NCI-H524 (cell line): Measurements from ENCODE around the gene SLC8B1.
"Not testable (repeated sequence)": the region's sequence is repeated elsewhere in the genome, so short reads cannot be mapped to it uniquely, and the experiment has no call there.

Source experiments
- DNase-seq, 2 experiments: peaks; one replicate each; lab custom pipeline; 2025; lab: John Stamatoyannopoulos, UW

The SLC8B1 gene

DNA sequence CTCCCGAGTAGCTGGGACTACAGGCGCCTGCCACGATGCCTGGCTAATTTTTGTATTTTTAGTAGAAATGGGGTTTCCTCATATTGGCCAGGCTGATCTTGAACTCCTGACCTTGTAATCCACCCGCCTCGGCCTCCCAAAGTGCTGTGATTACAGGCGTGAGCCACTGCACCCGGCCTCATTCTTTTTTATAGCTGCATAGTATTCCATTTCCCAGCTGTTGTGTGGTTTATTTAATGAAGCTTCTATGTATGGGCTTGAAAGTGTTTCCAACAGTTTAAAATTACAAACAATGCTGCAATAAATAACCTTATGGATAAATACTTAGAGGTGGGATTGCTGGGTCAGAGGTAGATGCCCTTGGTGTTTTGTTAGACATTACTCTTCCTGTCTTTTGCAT, 19.3 kb upstream of the SLC8B1 start:
- DNase-seq, result not testable (repeated sequence)

DNA sequence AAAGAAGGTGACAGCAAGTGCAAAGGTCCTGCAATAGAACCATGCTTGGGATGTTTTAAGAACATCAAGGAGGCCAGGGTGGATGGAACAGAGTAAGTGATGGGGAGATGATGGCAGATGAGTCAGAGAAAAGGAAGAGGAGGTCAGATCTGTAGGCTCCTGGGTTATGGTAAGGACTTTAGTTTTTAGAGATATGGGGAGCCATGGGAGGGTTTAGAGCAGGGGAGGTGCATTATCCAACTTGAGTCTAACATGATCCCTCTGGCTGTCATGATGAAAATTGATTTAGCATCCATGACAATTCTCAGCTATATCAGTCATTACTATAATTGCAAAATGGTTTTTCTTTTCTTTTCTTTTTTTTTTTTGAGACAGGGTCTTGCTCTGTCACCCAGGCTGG, 16.2 kb upstream of the SLC8B1 start:
- DNase-seq, result no peak

DNA sequence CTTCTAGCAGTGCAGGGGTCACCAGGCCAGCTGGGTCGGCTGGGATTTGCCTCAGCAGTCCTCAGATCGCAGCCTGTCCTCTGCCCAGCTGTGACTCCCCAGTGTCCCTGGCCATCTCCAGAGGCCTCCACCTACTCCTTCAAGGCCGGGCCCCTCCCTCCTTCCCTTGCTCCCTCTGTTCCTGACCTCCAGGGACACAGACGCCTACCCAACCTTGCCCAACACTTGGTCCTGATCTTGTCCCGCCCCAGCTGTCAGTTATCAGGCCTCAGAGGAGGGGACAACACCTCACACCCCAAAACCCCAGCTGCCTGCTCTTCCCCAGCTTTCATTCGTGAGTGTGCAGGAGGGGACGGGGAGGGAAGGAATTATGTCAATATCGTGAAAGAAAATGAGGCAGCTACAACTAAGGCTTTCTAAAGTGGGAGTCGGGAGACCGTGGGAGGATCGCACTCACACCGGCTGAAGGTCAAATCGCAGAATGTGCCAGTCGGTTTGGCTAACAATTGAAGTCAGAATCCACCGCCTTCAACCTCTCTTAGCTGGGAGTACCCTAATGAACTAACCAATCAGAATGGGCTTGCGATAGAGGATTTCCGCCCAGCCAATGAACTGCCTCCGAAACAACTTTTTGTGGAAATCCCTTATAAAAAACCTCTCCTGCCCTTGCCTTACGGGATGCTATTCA, 14.1 kb upstream of the SLC8B1 start:
- no peak for DNase-seq

DNA sequence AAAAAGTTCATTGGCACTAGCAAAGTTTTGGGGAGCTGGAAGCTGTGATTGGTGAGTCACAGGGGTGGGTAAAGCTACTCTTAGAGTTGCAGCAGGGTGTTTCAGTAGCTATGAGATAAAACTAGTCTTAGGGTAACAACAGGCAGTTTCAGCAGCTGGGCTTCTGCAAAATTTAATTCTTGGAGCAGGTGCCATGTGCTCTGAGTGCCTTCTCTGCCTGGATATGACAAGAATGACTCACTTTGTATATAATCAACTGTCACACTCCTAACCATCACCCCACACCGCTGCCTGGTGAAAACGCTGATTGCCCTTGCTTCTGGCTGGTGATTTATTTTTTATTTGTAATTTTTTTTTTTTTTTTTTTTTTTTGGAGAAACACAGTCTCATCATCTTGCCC, 13.0 kb upstream of the SLC8B1 start:
- no peak for DNase-seq

DNA sequence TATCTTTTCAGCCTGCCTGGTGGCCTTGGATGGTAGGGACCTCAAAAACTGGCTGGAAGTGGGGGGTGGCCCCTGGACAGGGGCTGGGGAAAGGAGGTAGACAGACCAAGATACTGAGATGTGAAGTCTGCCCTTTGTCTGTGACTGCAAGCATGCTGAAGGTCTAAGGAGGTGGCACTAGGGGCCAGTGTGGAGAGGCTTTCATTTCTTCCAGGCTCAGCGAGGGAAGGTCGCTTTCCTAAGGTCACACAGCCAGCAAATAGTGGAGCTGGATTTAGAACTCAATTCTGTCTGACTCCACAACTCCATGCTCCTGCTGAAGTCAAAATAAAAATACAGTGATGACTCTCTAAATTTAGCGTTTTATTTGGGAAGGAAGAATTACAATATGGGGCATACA, 12.2 kb upstream of the SLC8B1 start:
- no peak for DNase-seq

DNA sequence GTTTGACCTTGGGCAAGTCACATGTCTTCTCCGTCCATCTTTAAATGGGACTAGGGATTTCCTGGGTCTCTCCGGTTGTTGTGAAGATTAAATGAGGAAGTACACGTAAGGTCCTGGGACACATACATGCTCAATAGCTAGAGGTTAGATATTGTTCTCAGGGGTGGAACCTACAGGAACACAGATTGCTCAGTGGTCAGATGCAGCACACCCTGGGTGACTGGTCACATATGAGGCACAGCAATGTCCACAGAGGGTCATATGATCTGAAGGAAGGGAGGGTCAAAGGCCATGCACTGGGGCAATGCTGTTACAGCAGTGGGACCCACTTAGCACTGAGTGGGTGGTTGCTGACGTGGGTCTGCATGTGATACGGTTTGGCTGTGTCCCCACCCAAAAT, 11.4 kb upstream of the SLC8B1 start:
- no peak for DNase-seq

DNA sequence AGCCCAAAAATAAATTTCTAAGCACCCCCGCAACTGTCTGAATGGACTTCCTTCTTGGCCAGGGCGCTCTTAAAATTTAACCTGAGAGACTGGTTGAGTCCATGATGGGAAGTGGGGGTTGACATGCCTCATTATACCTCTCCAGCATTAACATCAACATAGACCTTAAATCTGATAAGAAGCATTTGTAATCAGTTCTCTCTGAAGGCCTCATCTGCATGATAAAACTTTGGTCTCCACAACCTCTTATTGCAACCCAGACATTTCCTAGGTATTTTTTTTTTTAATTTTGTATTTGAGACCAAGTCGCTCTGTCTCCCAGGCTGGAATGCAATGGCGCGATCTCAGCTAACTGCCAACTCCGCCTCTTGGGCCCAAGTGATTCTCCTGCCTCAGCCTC, 10.4 kb upstream of the SLC8B1 start:
- DNase-seq, result no peak

DNA sequence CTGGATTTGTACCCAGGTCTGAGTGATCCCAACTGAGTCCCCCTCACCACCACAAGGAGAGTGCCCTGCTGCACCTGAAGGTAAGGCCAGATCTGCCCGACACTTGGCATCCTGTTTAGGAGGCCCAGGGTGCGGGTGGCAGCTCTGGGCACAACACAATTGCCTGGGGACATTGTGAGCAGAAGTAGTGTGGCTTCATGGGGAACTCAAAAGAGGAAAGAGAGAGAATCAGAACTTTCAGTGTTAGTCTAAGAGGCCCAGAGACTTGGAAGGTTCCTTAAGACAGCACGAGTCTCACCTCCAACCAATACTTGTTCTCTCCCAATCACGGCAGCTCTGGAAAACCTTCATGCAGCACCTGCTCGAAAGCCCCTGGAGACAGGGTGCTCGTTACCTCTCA, 6.6 kb upstream of the SLC8B1 start:
- no peak for DNase-seq

DNA sequence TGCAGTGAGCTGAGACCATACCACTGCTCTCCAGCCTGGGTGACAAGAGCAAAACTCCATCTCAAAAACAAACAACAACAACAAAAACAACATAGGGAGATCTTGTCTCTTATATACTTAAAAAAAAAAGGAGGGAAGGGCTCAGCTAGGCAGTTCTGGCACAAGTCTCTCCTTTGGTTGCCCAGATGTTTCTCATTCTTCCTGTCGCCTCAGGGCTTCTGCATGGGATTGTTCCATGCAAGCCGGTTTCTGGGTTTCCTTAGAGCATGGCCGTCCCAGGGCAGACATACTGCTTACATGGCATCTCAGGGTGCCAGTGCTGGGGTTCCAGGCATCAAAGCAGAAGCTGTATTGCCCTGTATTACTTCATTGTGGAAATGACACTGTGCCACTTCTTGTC, 5.2 kb upstream of the SLC8B1 start:
- DNase-seq, result no peak

DNA sequence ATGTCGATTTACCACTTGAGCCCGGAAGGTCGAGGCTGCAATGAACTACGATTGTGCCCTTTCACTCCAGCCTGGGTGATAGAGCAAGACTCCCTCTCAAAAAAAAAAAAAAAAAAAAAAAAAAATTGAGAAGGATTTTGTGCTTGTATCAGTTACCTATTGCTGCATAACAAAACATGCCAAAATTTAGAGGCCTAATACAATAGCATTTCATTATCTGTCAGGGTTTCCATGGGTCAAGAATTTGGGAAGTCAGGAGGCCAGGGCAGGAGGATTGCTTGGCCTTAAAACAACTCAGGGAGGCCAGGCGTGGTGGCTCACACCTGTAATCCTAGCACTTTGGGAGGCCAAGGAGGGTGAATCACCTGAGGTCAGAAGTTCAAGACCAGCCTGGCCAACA, 4.6 kb upstream of the SLC8B1 start:
- DNase-seq, result no peak

DNA sequence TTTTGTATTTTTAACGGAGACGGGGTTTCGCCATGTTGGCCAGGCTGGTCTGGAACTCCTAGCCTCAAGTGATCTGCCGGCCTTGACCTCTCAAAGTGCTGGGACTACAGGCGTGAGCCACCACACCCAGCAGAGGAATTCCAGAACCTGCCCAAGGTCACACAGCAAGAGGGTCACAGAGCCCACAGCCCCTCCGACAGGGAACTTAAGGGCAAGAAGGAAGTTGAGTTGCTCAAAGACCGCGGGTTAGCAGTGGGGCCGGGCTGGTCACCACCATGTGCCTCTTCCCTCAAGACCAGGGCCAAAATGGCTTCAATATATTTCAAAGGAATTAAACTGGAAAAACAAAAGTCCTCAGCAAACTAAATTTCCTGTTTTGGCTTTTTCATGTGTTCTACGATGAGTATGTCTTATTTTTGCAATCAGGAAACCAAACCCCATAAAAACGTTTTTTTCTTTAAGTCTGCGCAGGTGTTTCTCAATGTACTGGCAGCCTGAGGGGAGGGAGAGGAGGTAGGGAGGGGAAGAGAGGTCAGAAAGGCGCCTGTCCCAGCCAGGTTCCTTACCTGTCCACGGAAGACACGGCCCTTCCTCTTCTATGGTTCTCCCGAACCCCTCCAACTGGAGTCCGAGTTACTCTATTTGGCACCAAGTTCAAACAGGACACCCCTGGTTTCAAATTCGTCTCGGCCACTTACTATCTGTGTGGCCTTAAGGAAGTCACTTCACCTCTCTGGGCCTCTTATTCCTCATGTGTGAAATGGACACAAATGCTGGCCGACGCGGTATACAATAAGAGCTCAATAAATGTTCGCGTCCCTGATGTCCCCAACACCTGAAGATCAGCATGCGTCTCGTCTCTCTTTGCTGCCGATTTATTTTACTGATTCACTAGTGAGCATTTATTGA, 778 bp downstream of the SLC8B1 start:
- DNase-seq, result no peak

DNA sequence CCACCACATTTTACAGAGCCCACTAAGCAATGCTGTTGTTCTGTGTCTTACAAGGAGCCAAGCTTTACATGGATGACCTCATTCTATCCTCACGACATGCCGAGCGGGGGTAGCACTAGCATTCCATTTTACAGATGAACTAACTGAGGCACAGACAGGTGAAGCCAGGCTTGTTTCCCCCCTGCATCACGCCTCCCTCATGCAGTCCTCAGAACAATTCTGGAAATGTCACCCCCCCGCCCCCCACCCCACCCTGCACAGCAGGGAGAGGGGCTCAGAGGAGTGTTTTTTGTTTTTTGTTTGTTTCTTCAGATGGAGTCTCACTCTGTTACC, 1.5 kb downstream of the SLC8B1 start:
- no peak for DNase-seq

DNA sequence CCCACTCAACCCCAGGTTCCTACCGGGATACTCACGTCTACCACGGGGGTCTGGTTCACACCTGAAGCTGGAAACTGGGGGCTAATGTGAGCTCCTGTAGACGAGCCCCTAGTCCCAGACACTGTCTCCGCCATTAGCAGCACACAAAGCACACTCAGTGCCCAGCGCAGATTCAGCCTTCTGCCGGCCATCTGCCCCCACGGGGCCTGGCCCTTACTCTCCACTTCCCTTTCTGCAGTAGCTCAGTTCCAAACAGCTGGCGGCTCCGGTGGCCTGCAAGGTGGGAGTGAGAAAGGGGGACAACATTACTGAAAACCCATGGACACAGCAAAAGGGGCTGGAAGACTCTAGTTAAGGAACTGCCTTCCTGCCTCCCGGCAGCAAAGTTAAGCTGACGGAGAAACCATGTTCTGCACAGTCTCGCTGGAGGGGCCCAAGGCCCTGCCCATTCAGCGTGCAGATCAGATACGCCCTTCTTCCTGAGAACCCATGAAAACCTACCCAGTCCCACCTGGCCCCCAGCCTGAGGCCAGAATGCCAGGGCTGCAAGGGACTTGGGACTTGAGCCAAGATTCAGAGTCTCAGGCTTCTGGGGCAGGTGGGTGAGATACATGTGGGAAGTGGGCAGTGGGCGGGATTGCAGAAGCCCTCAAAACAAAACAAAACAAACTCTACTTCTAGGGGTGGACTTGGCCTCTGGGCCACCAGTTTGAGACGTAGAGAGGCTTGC, 2.1 kb downstream of the SLC8B1 start:
- peak; percentile 17 to 55 for DNase-seq

DNA sequence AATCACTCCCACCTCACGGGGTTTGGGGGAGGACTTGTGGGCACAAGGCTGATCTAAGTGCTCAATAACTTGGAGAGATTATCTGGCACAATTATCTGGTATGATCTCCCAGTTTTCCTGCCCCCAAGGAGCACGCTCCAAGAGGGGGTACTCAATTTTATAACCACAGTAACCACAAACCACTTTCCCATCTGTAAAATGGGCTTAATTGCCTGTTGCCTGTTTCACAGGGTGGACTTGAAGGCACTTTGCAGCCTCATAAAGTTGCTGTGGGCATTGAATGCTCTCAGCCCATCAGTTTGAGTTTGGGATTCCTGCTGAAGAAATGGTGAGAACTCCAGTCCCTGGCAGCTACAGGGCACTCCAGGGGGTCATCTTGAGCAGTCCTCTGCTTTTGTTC, 4.4 kb downstream of the SLC8B1 start:
- DNase-seq, result no peak

DNA sequence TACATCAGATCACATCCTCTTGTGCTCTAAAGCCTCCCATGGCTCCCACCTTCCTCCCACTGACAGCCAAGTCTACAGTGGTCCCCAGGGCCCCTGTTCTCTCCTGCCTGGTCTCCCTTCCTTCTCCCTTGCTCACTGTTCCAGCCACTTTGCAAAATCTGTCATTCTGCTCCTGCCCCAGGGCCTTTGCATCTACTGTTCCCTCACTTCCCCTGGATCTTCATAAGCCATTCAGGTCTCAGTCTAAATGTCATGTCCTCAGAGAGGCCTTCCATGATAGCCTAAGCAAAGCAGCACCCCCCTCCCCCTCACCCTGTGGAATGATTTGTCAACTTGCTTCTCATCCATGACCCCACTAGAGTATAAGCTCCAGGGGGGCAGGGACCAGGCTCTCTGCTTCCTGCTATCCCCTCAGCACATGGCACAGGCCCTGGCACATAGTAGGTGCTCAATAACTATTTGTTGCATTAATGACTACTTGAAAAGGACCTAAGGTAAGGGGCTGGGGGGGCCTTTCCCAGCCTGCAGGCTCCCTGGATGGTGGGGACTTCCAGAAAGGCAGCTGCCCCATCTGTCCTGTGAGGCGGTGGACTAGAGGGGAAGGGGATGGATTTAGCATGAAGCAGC, 5.0 kb downstream of the SLC8B1 start:
- DNase-seq, result no peak

DNA sequence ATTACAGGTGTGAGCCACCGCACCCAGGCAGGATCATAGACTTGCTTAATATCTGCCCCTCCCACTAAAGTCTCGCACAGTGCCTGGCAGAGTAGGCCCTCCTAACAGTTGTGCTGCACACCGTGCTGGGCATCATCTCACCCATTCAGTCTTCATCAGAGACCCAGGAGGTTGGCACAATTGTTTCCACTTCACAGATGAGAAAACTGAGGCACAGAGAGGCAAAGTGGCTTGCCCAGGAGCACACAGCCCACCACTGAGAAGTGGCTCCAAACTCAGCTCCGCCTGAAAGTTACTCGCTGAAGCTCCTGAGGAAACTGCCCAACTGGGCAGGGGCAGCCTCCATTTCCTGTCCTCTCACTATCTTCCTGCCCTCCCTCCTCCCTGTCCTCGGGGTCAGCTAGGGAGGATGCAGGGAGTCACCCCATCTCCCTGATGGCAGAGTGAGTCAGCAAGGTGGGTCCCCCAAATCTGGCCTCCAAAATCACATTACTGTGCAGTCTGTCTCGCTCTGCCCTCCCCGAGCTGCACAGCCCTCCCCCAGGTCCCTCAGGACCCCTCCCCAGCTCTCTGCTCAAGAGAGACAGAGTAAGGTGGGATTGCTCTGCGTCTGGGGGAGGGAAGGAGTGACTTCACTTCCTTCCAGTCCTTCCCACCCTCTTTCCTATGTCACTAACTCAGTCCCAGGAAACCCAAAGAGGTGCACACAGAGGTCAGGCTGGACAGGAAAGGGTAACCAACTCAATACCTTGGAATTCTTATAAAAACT, 5.7 kb downstream of the SLC8B1 start:
- no peak for DNase-seq

DNA sequence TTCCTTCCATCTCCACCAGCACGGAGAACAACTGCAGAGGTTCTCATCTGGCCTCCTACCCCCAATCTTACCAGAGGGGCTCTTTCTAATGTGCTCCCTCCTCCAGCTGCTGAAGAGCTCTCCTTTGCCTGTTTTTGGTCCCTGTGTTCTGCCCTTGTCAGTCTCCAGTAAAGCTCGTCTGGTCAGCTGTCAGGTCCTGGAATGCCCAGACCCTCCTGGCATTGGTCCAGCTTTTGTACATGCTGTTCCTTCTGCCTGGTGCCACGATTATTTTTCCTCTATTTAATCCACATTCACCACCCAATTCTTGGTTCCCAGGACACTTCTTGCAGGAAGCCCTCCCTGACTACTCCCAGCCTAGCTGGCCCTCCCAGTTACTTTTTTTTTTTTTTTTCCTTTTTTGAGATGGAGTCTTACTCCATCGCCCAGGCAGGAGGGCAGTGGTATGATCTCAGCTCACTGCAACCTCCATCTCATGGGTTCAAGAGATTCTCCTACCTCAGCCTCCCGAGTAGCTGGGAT, 6.5 kb downstream of the SLC8B1 start:
- peak in 1 of 2 experiments; percentile 22 for DNase-seq

DNA sequence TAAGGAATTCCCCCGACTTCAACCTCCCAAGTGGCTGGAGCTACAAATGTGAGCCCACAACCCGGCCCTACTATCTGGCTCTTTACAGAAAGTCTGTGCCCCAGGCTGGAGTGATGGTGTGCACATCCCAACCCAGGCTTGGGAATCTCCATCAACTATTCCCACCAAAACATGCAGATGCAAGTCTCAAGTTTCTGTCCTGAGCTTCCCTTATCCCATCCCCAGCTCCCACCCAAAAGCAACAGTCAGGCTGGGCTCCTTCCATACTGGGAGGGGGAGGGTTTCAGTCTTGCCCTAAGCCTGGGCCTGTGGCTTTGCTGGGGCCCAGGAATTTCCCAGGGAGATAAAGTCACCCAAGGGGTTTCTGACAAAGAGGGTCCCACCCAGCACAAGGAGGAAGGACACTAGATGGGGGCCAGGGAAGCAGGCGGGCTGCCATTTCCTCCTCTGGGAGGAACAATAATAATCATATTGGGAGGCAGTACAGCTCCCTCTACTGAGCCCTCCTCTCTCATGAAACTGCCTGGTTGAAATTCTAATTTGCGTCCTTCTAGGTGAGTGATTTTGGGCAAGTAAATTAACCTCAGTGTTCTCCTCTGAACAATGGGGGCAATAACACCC, 8.0 kb downstream of the SLC8B1 start:
- no peak for DNase-seq

DNA sequence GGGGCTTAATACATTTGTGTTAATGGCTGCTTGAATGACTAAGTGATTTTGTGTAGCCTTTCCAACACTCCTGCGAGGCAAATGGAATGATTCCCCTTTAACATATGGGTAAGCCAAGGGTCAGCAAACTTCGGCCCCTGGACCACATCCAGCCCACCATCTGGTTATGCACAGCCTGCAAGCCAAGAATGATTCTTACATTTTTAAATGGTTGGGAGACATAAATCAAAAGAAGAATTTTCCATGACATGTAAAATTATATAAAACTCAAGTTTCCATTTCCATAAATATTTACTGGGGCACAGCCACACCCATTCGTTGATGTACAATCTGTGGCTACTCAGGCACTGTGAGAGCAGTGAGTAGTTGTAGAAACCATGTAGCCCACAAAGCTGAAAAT, 9.0 kb downstream of the SLC8B1 start:
- DNase-seq, result no peak

DNA sequence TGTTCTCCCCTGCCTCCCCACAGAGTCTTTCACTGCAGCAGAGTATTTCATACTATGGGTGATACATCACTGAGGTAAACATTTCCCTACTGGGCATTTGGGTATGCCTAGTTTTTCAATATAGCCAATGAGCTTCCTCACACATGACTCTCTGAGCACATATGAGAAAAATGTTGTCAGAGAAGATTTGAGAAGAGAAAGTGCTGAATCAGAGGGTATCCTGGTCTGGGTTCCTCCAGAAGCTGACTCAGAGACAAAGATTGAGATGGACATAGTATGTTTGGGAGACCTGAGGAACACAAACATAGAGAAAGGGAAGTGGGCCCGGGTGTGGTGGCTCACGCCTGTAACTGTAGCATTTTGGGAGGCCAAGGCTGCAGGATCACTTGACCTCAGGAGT, 12.6 kb downstream of the SLC8B1 start:
- no peak for DNase-seq

DNA sequence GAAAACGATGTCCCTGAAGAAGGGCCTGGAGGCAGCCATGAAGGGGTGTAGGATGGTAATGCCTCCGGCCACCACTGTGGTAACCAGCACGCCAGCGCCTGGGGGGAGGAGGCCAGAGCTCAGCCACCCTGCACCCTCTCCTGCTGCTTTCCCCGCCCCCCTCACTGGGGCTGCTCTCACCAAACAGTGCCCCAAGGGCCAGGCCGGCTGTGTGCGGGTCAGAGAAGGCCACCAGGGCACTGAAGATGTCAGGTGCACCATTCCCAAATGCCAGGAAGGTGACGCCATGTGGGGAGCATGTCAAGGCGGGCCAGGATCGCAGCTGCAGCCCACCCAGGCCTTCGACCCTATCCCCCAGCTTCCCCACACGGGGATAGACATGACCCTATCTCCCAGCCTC, 14.5 kb downstream of the SLC8B1 start:
- no peak for DNase-seq
